Immature natural killer cell (primary cell): ENCODE measurements around the gene TBL1X. TPM values are rescaled to one million over a fixed set of nuclear protein-coding genes. Genes with fewer than 3 reads are reported as not detected.
A peak's percentile ranks its signal among the peaks of the same experiment; 100 is the strongest.

ENCODE experiments used
- DNase-seq, 3 donors: peaks; one replicate each; pipeline ENCODE4 v3.0.0; 2022; ENCODE audit warnings: mixed read lengths in 1 of 3
- H3K27ac Mint-ChIP-seq, 6 donors: one replicate each; pipeline ENCODE4 v1.8.0; 2020; ENCODE audit warnings: mixed read lengths in 6 of 6, mild to moderate bottlenecking in 5 of 6, inconsistent platforms in 4 of 6, moderate library complexity in 3 of 6
- H3K27me3 Mint-ChIP-seq, 3 donors: one replicate each; pipeline ENCODE4 v1.8.0; 2020 to 2021; ENCODE audit warnings: low read depth in 3 of 3, mild to moderate bottlenecking in 3 of 3, mixed read lengths in 3 of 3, moderate library complexity in 3 of 3, inconsistent platforms in 1 of 3
- H3K36me3 Mint-ChIP-seq, 3 donors: one replicate each; pipeline ENCODE4 v1.8.0; 2020; ENCODE audit warnings: mixed read lengths in 3 of 3, inconsistent platforms in 2 of 3, mild to moderate bottlenecking in 2 of 3
- H3K4me1 Mint-ChIP-seq, 2 donors: one replicate each; pipeline ENCODE4 v1.8.0; 2020; ENCODE audit warnings: inconsistent platforms in 2 of 2, mild to moderate bottlenecking in 2 of 2, mixed read lengths in 2 of 2, moderate library complexity in 1 of 2
- H3K4me3 Mint-ChIP-seq, 5 donors: one replicate each; pipeline ENCODE4 v1.8.0; 2020; ENCODE audit warnings: mild to moderate bottlenecking in 5 of 5, mixed read lengths in 5 of 5, inconsistent platforms in 3 of 5, moderate library complexity in 3 of 5
- H3K9me3 Mint-ChIP-seq, 6 donors: one replicate each; pipeline ENCODE4 v1.8.0; 2020; ENCODE audit warnings: mild to moderate bottlenecking in 6 of 6, mixed read lengths in 6 of 6, inconsistent platforms in 4 of 6, moderate library complexity in 3 of 6
- polyA plus RNA-seq, 3 donors: library from polyadenylated mRNA; unstranded; fragments of 300-500 nt; fragmentation: Illumina TruSeq; gene quantifications; one replicate each; pipeline ENCODE4 v1.2.3, GENCODE V29; 2021

Gene TBL1X
- polyA plus RNA-seq, 3 donors from 2014 or later, result 6.4 to 12.6 (median 9.9) TPM

GRCh38 chrX:9717376-9717775, 252.5 kb downstream of the TBL1X start:
- Mint-ChIP-seq H3K27me3 (peaks cover 0 to 12% (median 2%) of the 10 kb centered on the region in 3 donors), H3K4me1 (no peaks in the 10 kb centered on the region), H3K9me3 (peaks cover 0 to 10% (median 0%) of the 10 kb centered on the region in 6 donors), H3K36me3 (peaks cover 32 to 59% (median 35%) of the 10 kb centered on the region in 3 donors), H3K27ac (no peak overlapping the region), H3K4me3 (no peak overlapping the region)
- no peak for DNase-seq

DNA sequence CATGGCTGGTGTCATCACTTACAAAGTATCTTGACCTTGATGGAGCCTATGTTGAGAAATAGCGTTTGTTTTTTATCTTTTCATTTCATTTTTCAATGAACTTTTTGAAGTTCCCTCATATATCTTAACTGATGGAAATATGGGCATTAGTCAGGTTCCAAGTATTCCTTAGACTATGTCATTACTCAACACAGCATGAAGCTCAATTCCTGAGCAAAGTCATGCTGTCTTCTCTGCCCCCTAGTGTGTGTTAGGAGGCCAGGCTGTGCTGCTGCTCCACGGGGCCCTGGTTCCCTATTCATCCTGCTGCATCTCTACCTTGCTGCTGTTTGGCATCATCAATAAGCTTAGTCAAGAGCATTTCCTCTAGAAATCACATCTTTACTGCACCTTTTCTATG, 259.9 kb downstream of the TBL1X start:
- H3K27ac Mint-ChIP-seq, result no peak overlapping the region
- H3K36me3 Mint-ChIP-seq, result peaks cover 18 to 28% (median 21%) of the 10 kb centered on the region in 3 donors
- no peak for DNase-seq
- no peak overlapping the region for H3K4me3 Mint-ChIP-seq
- H3K27me3 Mint-ChIP-seq, result peaks cover 2 to 4% (median 3%) of the 10 kb centered on the region in 3 donors
- H3K4me1 Mint-ChIP-seq, result no peaks in the 10 kb centered on the region
- H3K9me3 Mint-ChIP-seq, result peaks cover 0 to 24% (median 5%) of the 10 kb centered on the region in 6 donors

- no peaks in the 10 kb centered on the region for H3K4me1 Mint-ChIP-seq
- peaks cover 3 to 4% (median 3%) of the 10 kb centered on the region in 3 donors for H3K27me3 Mint-ChIP-seq
- H3K9me3 Mint-ChIP-seq, result peaks cover 0 to 7% (median 5%) of the 10 kb centered on the region in 6 donors
- H3K4me3 Mint-ChIP-seq, result peak overlapping the region in 1 of 5 donors; percentile 14
- peaks cover 0 to 1% (median 0%) of the 10 kb centered on the region in 3 donors for H3K36me3 Mint-ChIP-seq
- DNase-seq, result no peak
- no peak overlapping the region for H3K27ac Mint-ChIP-seq
Measured at GRCh38 chrX:9728261-9728660, 263.4 kb downstream of the TBL1X start.

DNA sequence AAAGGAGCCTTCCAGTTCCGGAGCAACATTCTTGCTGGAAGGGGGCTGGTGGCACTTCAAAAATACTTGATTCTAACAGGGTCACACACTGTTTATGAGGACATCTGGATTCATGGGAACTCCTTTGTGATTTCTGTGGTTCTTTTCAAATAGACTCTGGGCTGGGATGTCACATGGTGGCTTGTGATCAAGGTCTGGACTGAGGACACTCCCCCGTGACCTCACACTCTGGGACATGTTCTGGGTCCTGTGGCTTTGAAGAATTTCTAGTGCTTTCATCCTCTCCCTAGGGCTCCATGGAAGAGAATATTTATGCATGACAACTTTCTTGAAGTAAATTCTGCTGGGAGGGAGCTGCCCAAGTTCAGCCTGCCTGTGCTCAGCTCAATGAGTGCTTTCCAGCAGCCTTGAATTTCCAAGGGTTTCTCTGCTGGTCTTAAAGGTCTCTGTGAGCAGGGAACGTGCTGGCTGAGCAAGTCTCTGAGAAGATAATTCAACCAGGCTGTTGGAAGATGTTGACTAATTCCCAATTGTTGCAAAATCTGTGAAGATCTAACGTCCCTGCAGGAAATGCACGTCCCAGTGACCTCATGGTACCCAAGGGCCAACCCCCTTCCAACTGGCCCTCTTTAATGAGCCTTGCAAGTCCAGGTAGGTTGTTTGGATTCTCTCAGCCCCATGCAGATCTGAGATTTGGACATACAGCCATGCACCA, 264.5 kb downstream of the TBL1X start:
- H3K27me3 Mint-ChIP-seq, result peaks cover 3 to 4% (median 3%) of the 10 kb centered on the region in 3 donors
- H3K4me1 Mint-ChIP-seq, result no peaks in the 10 kb centered on the region
- H3K27ac Mint-ChIP-seq, result no peak overlapping the region
- no peaks in the 10 kb centered on the region for H3K36me3 Mint-ChIP-seq
- DNase-seq, result no peak
- H3K9me3 Mint-ChIP-seq, result peaks cover 0 to 5% (median 4%) of the 10 kb centered on the region in 6 donors
- no peak overlapping the region for H3K4me3 Mint-ChIP-seq

DNA sequence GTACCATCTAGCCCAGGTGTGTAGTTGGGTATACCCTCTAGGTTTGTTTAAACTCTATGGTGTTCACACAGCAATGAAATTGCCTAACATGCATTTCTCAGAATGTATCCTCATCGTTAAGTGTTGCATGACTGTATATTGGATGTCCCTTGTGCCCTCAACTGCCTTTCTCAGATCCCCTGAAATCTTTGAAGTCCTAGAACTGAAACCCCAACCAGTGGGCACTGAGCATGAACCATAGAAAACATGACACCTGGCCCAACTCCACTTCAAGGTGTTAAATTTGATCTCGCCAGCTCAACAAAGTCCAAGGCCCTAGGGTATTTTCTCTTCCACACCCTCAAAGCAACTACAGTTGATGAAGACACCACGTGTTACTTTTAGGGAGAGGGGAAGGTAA, 265.2 kb downstream of the TBL1X start:
- Mint-ChIP-seq H3K27ac (no peak overlapping the region), H3K4me3 (no peak overlapping the region)
- no peak for DNase-seq

DNA sequence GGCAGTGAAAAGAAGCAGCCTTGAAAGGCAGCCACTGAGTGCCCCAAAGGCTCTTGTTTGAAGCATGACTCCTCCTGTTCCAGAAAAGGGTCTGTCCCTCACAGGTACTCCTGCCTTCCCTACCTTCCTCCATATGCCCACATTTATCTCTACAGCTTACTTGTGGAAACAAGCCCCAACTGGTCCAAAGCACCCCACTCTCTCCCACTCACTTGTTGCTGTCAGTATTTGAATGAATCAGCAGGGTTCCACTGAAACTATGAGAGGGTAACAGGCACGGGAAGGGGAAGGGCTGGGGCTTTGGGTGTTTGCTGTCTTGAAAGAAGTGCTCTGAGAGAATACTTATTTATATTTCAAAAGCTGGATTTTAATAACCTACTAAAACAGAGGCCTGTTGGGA, 265.9 kb downstream of the TBL1X start:
- Mint-ChIP-seq H3K36me3 (no peaks in the 10 kb centered on the region), H3K4me1 (no peaks in the 10 kb centered on the region), H3K27ac (no peak overlapping the region), H3K4me3 (no peak overlapping the region), H3K9me3 (peaks cover 0 to 5% (median 3%) of the 10 kb centered on the region in 6 donors), H3K27me3 (peaks cover 3 to 6% (median 4%) of the 10 kb centered on the region in 3 donors)
- no peak for DNase-seq

More for the DNA sequence above, 265.2 kb downstream of the TBL1X start:
- peaks cover 3 to 5% (median 4%) of the 10 kb centered on the region in 3 donors for H3K27me3 Mint-ChIP-seq
- H3K4me1 Mint-ChIP-seq, result no peaks in the 10 kb centered on the region
- peaks cover 0 to 5% (median 4%) of the 10 kb centered on the region in 6 donors for H3K9me3 Mint-ChIP-seq
- H3K36me3 Mint-ChIP-seq, result no peaks in the 10 kb centered on the region

- no peak for DNase-seq
- H3K36me3 Mint-ChIP-seq, result no peaks in the 10 kb centered on the region
- H3K27ac Mint-ChIP-seq, result no peak overlapping the region
- peaks cover 0 to 4% (median 2%) of the 10 kb centered on the region in 3 donors for H3K27me3 Mint-ChIP-seq
- H3K9me3 Mint-ChIP-seq, result peaks cover 0 to 1% (median 0%) of the 10 kb centered on the region in 6 donors
- H3K4me1 Mint-ChIP-seq, result no peaks in the 10 kb centered on the region
- H3K4me3 Mint-ChIP-seq, result no peak overlapping the region
Measured at GRCh38 chrX:9737363-9737762, 272.5 kb downstream of the TBL1X start.

DNA sequence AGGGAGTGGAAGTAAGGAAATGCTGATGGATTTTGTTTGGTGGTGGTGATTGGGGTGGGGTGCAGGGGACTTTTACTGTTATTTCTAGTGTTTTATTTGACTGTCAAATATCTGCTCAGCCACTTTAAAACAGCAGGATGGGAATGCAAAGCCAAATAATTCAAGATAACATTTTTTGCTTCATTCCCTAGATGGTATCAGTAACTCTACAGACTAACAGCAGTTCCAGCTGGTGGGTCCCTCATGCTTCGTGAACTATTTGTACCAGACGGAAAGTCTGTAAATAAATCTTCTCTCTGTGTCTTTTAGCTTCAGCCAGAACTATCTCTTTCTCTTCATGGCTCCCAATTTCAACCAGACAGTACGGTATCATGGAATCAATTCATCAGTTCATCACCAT, 273.3 kb downstream of the TBL1X start:
- H3K27ac Mint-ChIP-seq, result no peak overlapping the region
- H3K36me3 Mint-ChIP-seq, result no peaks in the 10 kb centered on the region
- peaks cover 0 to 1% (median 0%) of the 10 kb centered on the region in 6 donors for H3K9me3 Mint-ChIP-seq
- peaks cover 0 to 4% (median 2%) of the 10 kb centered on the region in 3 donors for H3K27me3 Mint-ChIP-seq
- no peak overlapping the region for H3K4me3 Mint-ChIP-seq
- no peak for DNase-seq
- H3K4me1 Mint-ChIP-seq, result no peaks in the 10 kb centered on the region

GRCh38 chrX:9739130-9739529, 274.3 kb downstream of the TBL1X start:
- peaks cover 0 to 1% (median 0%) of the 10 kb centered on the region in 6 donors for H3K9me3 Mint-ChIP-seq
- no peak for DNase-seq
- H3K27me3 Mint-ChIP-seq, result peaks cover 0 to 4% (median 2%) of the 10 kb centered on the region in 3 donors
- H3K27ac Mint-ChIP-seq, result no peak overlapping the region
- H3K4me1 Mint-ChIP-seq, result no peaks in the 10 kb centered on the region
- H3K36me3 Mint-ChIP-seq, result no peaks in the 10 kb centered on the region
- no peak overlapping the region for H3K4me3 Mint-ChIP-seq

DNA sequence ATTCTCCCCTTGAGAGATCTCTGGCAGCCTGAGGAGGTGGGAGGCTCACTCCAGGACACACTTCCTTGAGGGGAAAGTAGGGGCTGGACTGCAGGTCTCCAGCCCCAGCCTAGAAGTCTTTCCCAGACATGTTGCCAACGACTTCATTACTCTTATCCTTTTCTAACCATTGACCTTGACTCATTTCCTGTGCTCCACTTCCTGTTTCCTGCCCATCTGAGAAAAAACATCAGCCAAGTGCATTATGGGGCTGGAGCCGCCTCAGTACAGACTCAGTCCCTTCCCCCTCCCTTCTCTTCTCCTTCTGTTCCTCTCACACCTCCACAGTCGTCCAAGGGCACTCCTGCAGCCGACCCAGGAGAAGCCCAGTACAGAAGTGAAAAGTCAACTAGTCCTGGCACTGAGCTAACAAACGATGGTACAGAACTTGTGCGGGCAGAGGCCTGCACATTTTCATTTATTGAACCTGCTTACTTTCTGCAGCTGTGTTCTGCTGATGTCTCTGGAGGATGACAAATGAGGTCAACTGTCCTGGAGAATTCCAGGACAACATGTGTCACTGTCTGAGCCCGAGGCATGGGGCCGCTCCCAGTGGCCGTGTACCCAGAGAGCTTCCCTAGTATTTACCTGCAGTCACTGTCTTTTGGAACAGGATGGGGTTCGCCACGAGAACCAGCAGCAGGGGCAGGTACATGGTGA, 280.7 kb downstream of the TBL1X start:
- DNase-seq, result no peak
- Mint-ChIP-seq H3K36me3 (peaks cover 0 to 5% (median 4%) of the 10 kb centered on the region in 3 donors), H3K4me3 (peak overlapping the region in 4 of 5 donors; percentile 21 to 74 (median 47)), H3K27me3 (peaks cover 4 to 12% (median 7%) of the 10 kb centered on the region in 3 donors), H3K27ac (peak overlapping the region in 2 of 6 donors; percentile 32 to 51), H3K4me1 (peaks cover 18 to 20% of the 10 kb centered on the region in 2 donors), H3K9me3 (peaks cover 0 to 13% (median 6%) of the 10 kb centered on the region in 6 donors)

DNA sequence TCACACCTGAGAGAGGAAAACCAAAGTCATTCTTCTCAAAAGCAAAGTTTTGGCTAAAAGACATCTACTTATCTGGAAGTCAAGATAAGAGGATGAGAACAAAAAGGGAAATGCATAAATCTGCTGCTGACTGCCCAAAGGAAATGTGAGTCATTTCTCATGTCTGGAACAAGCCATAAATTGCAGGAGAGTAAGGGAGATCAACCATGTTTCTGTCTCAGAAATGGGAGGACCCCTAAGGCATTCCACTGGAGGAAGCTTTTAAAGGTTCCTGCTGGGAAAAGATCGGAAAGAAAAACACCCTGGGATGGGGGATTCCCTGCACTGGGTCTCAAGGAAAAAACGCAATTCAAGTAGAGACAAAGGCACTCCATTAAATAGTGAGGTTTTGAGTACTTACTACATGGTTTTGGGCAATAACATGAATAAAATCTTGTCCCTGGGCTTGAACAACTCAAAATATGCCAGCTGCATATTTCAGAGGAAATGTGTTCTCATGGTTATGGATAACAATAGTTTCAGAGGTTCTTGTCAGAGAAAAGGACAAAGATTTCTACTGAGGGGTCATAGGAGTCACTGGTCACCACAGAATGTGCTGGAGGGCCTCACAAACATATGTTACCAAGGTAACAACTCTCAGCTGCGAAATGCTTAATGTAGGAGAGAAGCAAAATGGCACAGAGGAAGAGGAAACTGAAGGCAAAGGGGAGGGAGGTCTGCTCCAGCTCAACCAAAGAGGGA, 281.5 kb downstream of the TBL1X start:
- Mint-ChIP-seq H3K9me3 (peaks cover 0 to 13% (median 5%) of the 10 kb centered on the region in 6 donors), H3K27ac (no peak overlapping the region), H3K36me3 (peaks cover 0 to 5% (median 4%) of the 10 kb centered on the region in 3 donors), H3K4me1 (peaks cover 18 to 20% of the 10 kb centered on the region in 2 donors), H3K4me3 (peak overlapping the region in 3 of 5 donors; percentile 3 to 56 (median 25)), H3K27me3 (peaks cover 4 to 12% (median 7%) of the 10 kb centered on the region in 3 donors)
- DNase-seq, result no peak

DNA sequence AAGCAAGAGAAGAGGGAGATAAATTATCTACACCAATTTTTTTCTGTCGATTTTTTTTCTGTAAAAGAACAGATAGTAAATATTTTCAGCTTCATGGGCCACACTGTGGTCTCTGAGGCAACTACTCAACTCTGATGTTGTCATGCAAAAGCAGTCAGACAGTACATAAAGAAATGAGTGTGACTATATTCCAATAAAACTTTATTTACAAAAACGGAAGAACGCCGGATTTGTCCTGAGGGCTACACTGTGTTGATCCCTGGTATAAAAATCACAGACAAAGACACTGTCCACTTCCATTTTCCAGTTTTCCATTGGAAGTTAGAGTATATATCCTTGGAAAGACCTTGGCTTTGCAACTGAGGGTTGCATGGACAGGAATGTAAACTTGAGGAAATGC, 282.8 kb downstream of the TBL1X start:
- H3K9me3 Mint-ChIP-seq, result peaks cover 0 to 13% (median 5%) of the 10 kb centered on the region in 6 donors
- no peak overlapping the region for H3K27ac Mint-ChIP-seq
- H3K36me3 Mint-ChIP-seq, result peaks cover 0 to 5% (median 4%) of the 10 kb centered on the region in 3 donors
- H3K27me3 Mint-ChIP-seq, result peaks cover 4 to 13% (median 7%) of the 10 kb centered on the region in 3 donors
- H3K4me3 Mint-ChIP-seq, result no peak overlapping the region
- peaks cover 18 to 20% of the 10 kb centered on the region in 2 donors for H3K4me1 Mint-ChIP-seq
- no peak for DNase-seq

DNA sequence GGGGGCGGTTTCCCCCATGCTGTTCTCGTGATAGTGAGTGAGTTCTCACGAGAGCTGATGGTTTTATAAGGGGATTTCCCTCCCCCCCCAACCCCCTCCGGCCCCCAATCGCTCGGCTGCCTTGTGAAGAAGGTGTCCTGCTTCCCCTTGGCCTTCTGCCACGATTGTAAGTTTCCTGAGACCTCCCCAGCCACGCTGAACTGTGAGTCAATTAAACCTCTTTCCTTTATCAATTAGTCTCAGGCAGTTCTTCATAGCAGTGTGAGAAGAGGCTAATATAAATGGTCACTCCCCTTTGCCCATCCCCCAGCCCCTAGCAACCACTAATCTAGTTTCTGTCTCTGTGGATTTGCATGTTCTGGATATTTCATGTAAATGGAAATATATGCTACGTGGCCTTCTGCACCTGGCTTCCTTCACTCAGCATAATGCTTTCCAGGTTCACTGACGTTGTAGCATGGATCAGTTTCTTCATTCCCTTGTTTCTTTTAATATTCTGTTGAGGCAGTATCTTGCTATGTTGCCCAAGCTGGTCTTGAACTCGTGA, 284.4 kb downstream of the TBL1X start:
- peaks cover 0 to 5% (median 4%) of the 10 kb centered on the region in 3 donors for H3K36me3 Mint-ChIP-seq
- H3K4me1 Mint-ChIP-seq, result peaks cover 18 to 20% of the 10 kb centered on the region in 2 donors
- H3K9me3 Mint-ChIP-seq, result peaks cover 0 to 13% (median 5%) of the 10 kb centered on the region in 6 donors
- H3K27me3 Mint-ChIP-seq, result peaks cover 4 to 15% (median 7%) of the 10 kb centered on the region in 3 donors
- no peak overlapping the region for H3K27ac Mint-ChIP-seq
- DNase-seq, result no peak
- H3K4me3 Mint-ChIP-seq, result no peak overlapping the region
